ENCODE measurements around the gene OSBPL9. TPM values are rescaled to one million over a fixed set of nuclear protein-coding genes. Genes with fewer than 3 reads are reported as not detected.

OSBPL9 gene
- total and polyA plus RNA-seq, 10 of the 15 experiments (the other 5 are each of a cell fraction or from before 2014, with no cell fraction given) = 25.9 to 156 (median 108) TPM

DNA sequence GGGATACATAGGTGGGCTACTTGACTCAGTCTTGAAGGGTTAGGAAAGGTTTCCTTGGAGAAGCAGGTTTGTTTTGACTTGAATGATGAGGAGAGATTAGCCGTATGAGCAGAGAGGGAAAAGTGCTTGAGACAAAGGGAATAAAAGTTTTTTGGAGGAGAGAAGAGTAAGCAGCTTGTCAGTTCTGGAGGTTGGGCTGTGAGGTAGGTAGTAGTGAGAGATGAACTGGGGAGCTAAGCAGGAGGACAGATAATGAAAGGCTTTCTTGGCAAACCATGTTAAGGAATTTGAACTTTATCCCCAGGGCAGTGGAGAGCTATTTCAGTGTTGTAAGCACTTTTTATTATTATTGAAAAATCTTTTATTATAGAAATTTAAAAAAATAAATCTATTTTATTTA lies 3.6 kb downstream of the OSBPL9 start (continued):
- TF ChIP-seq, protein P1, sequence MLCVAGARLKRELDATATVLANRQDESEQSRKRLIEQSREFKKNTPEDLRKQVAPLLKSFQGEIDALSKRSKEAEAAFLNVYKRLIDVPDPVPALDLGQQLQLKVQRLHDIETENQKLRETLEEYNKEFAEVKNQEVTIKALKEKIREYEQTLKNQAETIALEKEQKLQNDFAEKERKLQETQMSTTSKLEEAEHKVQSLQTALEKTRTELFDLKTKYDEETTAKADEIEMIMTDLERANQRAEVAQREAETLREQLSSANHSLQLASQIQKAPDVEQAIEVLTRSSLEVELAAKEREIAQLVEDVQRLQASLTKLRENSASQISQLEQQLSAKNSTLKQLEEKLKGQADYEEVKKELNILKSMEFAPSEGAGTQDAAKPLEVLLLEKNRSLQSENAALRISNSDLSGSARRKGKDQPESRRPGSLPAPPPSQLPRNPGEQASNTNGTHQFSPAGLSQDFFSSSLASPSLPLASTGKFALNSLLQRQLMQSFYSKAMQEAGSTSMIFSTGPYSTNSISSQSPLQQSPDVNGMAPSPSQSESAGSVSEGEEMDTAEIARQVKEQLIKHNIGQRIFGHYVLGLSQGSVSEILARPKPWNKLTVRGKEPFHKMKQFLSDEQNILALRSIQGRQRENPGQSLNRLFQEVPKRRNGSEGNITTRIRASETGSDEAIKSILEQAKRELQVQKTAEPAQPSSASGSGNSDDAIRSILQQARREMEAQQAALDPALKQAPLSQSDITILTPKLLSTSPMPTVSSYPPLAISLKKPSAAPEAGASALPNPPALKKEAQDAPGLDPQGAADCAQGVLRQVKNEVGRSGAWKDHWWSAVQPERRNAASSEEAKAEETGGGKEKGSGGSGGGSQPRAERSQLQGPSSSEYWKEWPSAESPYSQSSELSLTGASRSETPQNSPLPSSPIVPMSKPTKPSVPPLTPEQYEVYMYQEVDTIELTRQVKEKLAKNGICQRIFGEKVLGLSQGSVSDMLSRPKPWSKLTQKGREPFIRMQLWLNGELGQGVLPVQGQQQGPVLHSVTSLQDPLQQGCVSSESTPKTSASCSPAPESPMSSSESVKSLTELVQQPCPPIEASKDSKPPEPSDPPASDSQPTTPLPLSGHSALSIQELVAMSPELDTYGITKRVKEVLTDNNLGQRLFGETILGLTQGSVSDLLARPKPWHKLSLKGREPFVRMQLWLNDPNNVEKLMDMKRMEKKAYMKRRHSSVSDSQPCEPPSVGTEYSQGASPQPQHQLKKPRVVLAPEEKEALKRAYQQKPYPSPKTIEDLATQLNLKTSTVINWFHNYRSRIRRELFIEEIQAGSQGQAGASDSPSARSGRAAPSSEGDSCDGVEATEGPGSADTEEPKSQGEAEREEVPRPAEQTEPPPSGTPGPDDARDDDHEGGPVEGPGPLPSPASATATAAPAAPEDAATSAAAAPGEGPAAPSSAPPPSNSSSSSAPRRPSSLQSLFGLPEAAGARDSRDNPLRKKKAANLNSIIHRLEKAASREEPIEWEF (IDR thresholded peaks at IDR 0.05; ENCODE audit: insufficient replicate concordance, low read depth, low read length) = no peak
- TF ChIP-seq SRF (IDR thresholded peaks at IDR 0.05; ENCODE audit: low read depth in 2 of 2, low read length in 2 of 2) = no peak

- ChIA-PET CTCF (interaction anchor here (0.6 to 6.6 kb wide), 6 partner anchors 40 to 273 kb away, joined by 3 to 64 read pairs (median 3); no protein-coding TSS in a partner anchor), RAD21 (ENCODE audit: unreplicated experiment) (interaction anchor here (0.7 kb wide), 1 partner anchor 148 kb away, joined by 3 read pairs; no protein-coding TSS in a partner anchor)
- no peak for FAIRE-seq
These were observed 4.3 kb downstream of the OSBPL9 start for GRCh38 chr1:51621161-51621560.

More at GRCh38 chr1:51621161-51621560, 4.3 kb downstream of the OSBPL9 start:
- no peaks in the 10 kb centered on the region for H3K36me3 ChIP-seq (ENCODE audit: control insufficient read depth in 2 of 2, insufficient read depth in 2 of 2, low read length in 1 of 2)
- ATAC-seq (no peak), DNase-seq (ENCODE audit: low read depth, low spot score) (no peak)
- peaks cover 10% of the 10 kb centered on the region for H3K79me2 ChIP-seq (ENCODE audit: control insufficient read depth, insufficient read depth, low read length)
- no peak overlapping the region for H3K4me2 ChIP-seq (ENCODE audit: control insufficient read depth, insufficient read depth)
- H4K20me1 ChIP-seq (ENCODE audit: control insufficient read depth, insufficient read depth) = no peaks in the 10 kb centered on the region
- H3K4me3 ChIP-seq = no peak overlapping the region
- in situ Hi-C loops (cut with MboI) (no loop called here), intact Hi-C loops (cut with micrococcal nuclease; ENCODE audit: unreplicated experiment) (loop anchor here (10.0 kb wide), 1 partner anchor 114 kb away; no protein-coding TSS in a partner anchor)
- H3K4me1 ChIP-seq (ENCODE audit: control insufficient read depth, insufficient read depth, low read length) = no peaks in the 10 kb centered on the region
- ChIA-PET SMC1A (ENCODE audit: uncharacterized antibody, unreplicated experiment) (interaction anchor here (1.0 to 11.9 kb wide), 4 partner anchors 10 to 147 kb away, joined by 3 to 95 read pairs (median 6); no protein-coding TSS in a partner anchor), POLR2A (interaction anchor here (0.7 kb wide), 1 partner anchor 111 kb away, joined by 3 read pairs; no protein-coding TSS in a partner anchor)
- no peaks in the 10 kb centered on the region for H3K27me3 ChIP-seq (replicated peaks in 1 of 2; ENCODE audit: control insufficient read depth in 2 of 2, insufficient read depth in 2 of 2, low read length in 1 of 2)
- no peak overlapping the region for H3K9ac ChIP-seq (ENCODE audit: control insufficient read depth, insufficient read depth, low read length)
- H3K9me3 ChIP-seq (replicated peaks; ENCODE audit: control insufficient read depth, insufficient read depth, low read length) = no peaks in the 10 kb centered on the region
- H3K27ac ChIP-seq (ENCODE audit: control insufficient read depth, insufficient read depth) = no peak overlapping the region
- H2AFZ ChIP-seq (ENCODE audit: control insufficient read depth, low read depth, low read length) = no peak overlapping the region
- TF ChIP-seq, protein P2, sequence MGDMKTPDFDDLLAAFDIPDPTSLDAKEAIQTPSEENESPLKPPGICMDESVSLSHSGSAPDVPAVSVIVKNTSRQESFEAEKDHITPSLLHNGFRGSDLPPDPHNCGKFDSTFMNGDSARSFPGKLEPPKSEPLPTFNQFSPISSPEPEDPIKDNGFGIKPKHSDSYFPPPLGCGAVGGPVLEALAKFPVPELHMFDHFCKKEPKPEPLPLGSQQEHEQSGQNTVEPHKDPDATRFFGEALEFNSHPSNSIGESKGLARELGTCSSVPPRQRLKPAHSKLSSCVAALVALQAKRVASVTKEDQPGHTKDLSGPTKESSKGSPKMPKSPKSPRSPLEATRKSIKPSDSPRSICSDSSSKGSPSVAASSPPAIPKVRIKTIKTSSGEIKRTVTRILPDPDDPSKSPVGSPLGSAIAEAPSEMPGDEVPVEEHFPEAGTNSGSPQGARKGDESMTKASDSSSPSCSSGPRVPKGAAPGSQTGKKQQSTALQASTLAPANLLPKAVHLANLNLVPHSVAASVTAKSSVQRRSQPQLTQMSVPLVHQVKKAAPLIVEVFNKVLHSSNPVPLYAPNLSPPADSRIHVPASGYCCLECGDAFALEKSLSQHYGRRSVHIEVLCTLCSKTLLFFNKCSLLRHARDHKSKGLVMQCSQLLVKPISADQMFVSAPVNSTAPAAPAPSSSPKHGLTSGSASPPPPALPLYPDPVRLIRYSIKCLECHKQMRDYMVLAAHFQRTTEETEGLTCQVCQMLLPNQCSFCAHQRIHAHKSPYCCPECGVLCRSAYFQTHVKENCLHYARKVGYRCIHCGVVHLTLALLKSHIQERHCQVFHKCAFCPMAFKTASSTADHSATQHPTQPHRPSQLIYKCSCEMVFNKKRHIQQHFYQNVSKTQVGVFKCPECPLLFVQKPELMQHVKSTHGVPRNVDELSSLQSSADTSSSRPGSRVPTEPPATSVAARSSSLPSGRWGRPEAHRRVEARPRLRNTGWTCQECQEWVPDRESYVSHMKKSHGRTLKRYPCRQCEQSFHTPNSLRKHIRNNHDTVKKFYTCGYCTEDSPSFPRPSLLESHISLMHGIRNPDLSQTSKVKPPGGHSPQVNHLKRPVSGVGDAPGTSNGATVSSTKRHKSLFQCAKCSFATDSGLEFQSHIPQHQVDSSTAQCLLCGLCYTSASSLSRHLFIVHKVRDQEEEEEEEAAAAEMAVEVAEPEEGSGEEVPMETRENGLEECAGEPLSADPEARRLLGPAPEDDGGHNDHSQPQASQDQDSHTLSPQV (IDR thresholded peaks at IDR 0.05) = no peak
- TF ChIP-seq ZNF207 (IDR thresholded peaks at IDR 0.05; ENCODE audit: borderline replicate concordance) (no peak), ZZZ3 (IDR thresholded peaks at IDR 0.05; ENCODE audit: control insufficient read depth, insufficient read length, low read depth) (no peak), BACH1 (IDR thresholded peaks at IDR 0.05; ENCODE audit: borderline replicate concordance) (no peak), POLR2AphosphoS2 (IDR thresholded peaks at IDR 0.05; ENCODE audit: low read depth, low read length) (no peak), POLR2A (IDR thresholded peaks at IDR 0.05; ENCODE audit: low read depth, low read length) (no peak), ZNF274 (IDR thresholded peaks at IDR 0.05; ENCODE audit: insufficient read depth, insufficient read length) (no peak), STAT3 (IDR thresholded peaks at IDR 0.05; ENCODE audit: low read depth, low read length) (no peak), JUND (IDR thresholded peaks at IDR 0.05; ENCODE audit: low read depth, low read length) (no peak), WRNIP1 (IDR thresholded peaks at IDR 0.05; ENCODE audit: borderline replicate concordance, low read depth, low read length) (no peak), FOS (IDR thresholded peaks at IDR 0.05; ENCODE audit: borderline replicate concordance, extremely low read depth, insufficient read length) (no peak), BRCA1 (IDR thresholded peaks at IDR 0.05; ENCODE audit: low read depth, low read length) (no peak)
- no TSS peak for BruUV-seq (replicated peaks)
- 88% methylated on average over 7 of the region's 7 CpGs for WGBS (ENCODE audit: insufficient coverage, insufficient replicate concordance, low lambda C conversion rate, missing lambda C conversion rate)
